ENCODE data around the gene EVL. TPM values are rescaled to one million over a fixed set of nuclear protein-coding genes. Genes with fewer than 3 reads are reported as not detected.

EVL gene
- total RNA-seq, 3 donors from 2014 or later: 32.0 to 42.8 (median 36.0) TPM

- TF ChIP-seq CTCF (IDR thresholded peaks at IDR 0.05): no peak
- intact Hi-C loops (cut with DNase I, micrococcal nuclease): no loop called here
- Histone ChIP-seq H3K4me1 (ENCODE audit: low read depth) (peaks cover 7% of the 10 kb centered on the region), H3K4me3 (no peak overlapping the region), H3K36me3 (ENCODE audit: low read depth) (no peaks in the 10 kb centered on the region), H3K9me3 (no peaks in the 10 kb centered on the region)
- no peak for ATAC-seq
- no peak for DNase-seq
These were observed 45.6 kb downstream of the EVL start for GRCh38 chr14:100110816-100111215.

- no peak for ATAC-seq
- Histone ChIP-seq H3K36me3 (ENCODE audit: low read depth) (no peaks in the 10 kb centered on the region), H3K4me3 (no peak overlapping the region), H3K9me3 (no peaks in the 10 kb centered on the region), H3K4me1 (ENCODE audit: low read depth) (peaks cover 7% of the 10 kb centered on the region)
- no peak for TF ChIP-seq CTCF (IDR thresholded peaks at IDR 0.05)
- no peak for DNase-seq
- intact Hi-C loops (cut with DNase I, micrococcal nuclease): no loop called here
These were observed 46.9 kb downstream of the EVL start for GRCh38 chr14:100111931-100112704.

GRCh38 chr14:100114109-100114765, 49.0 kb downstream of the EVL start:
- no peaks in the 10 kb centered on the region for H3K36me3 ChIP-seq (ENCODE audit: low read depth)

GRCh38 chr14:100115236-100115635, 50.0 kb downstream of the EVL start:
- H3K9me3 ChIP-seq: no peaks in the 10 kb centered on the region
- intact Hi-C loops (cut with DNase I, micrococcal nuclease): no loop called here
- no peaks in the 10 kb centered on the region for H3K36me3 ChIP-seq (ENCODE audit: low read depth)
- no peak for TF ChIP-seq CTCF (IDR thresholded peaks at IDR 0.05)
- no peaks in the 10 kb centered on the region for H3K4me1 ChIP-seq (ENCODE audit: low read depth)
- ATAC-seq (no peak), DNase-seq (no peak)
- H3K4me3 ChIP-seq: no peak overlapping the region

More at GRCh38 chr14:100114109-100114765, 49.0 kb downstream of the EVL start:
- DNase-seq: no peak
- TF ChIP-seq CTCF (IDR thresholded peaks at IDR 0.05): no peak
- H3K9me3 ChIP-seq: no peaks in the 10 kb centered on the region
- intact Hi-C loops (cut with DNase I, micrococcal nuclease): no loop called here
- ATAC-seq: no peak
- no peaks in the 10 kb centered on the region for H3K4me1 ChIP-seq (ENCODE audit: low read depth)
- no peak overlapping the region for H3K4me3 ChIP-seq

- TF ChIP-seq CTCF (IDR thresholded peaks at IDR 0.05): no peak
- intact Hi-C loops (cut with DNase I, micrococcal nuclease): no loop called here
- Histone ChIP-seq H3K36me3 (ENCODE audit: low read depth) (no peaks in the 10 kb centered on the region), H3K4me3 (no peak overlapping the region), H3K4me1 (ENCODE audit: low read depth) (no peaks in the 10 kb centered on the region), H3K9me3 (no peaks in the 10 kb centered on the region)
- no peak for DNase-seq
- no peak for ATAC-seq
These were observed 50.5 kb downstream of the EVL start for GRCh38 chr14:100115726-100116125.
